ENCODE measurements around the gene MSX2.

MSX2 gene

GRCh38 chr5:174744896-174745295 lies 20.5 kb downstream of the MSX2 start:
- H3K27me3 ChIP-seq, result peaks cover 0 to 33% of the 10 kb centered on the region in 2 donors

DNA sequence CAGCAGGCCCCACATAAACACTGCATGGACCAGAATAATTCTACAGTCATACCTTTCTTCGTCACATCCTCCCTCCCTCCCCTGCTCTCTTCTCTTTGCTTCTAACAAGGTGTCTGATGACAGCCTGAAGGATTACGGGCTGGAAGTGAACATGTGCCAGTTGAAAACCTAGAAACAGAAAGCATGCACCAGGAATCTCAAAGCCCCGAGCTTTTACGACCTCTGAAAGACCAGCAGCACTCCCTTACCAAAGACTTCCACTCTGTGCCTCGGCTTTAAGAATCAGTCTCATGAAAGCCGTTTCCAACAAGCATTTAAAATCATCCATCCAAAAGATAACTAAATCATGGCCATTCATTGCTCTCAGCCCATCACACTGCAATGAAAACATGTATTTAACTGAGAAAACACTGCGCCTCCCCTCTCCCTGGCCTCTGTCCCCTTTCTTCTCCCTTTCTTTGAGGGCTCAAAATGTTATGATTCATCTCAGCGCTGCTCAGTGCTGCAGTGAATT lies 21.3 kb downstream of the MSX2 start:
- Histone ChIP-seq H3K36me3 (no peaks in the 10 kb centered on the region), H3K4me3 (no peak overlapping the region), H3K27ac (no peak overlapping the region), H3K4me1 (no peaks in the 10 kb centered on the region), H3K9me3 (no peaks in the 10 kb centered on the region), H3K27me3 (peaks cover 0 to 37% of the 10 kb centered on the region in 2 donors)
- intact Hi-C loops (cut with DNase I; ENCODE audit: low total_unique reads), result no loop called here
- TF ChIP-seq, protein P1, sequence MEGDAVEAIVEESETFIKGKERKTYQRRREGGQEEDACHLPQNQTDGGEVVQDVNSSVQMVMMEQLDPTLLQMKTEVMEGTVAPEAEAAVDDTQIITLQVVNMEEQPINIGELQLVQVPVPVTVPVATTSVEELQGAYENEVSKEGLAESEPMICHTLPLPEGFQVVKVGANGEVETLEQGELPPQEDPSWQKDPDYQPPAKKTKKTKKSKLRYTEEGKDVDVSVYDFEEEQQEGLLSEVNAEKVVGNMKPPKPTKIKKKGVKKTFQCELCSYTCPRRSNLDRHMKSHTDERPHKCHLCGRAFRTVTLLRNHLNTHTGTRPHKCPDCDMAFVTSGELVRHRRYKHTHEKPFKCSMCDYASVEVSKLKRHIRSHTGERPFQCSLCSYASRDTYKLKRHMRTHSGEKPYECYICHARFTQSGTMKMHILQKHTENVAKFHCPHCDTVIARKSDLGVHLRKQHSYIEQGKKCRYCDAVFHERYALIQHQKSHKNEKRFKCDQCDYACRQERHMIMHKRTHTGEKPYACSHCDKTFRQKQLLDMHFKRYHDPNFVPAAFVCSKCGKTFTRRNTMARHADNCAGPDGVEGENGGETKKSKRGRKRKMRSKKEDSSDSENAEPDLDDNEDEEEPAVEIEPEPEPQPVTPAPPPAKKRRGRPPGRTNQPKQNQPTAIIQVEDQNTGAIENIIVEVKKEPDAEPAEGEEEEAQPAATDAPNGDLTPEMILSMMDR (IDR thresholded peaks at IDR 0.05), result no peak
- DNase-seq, result no peak

More at GRCh38 chr5:174744896-174745295, 20.5 kb downstream of the MSX2 start:
- intact Hi-C loops (cut with DNase I; ENCODE audit: low total_unique reads), result no loop called here
- Histone ChIP-seq H3K27ac (no peak overlapping the region), H3K4me3 (no peak overlapping the region), H3K9me3 (no peaks in the 10 kb centered on the region), H3K36me3 (no peaks in the 10 kb centered on the region), H3K4me1 (no peaks in the 10 kb centered on the region)
- TF ChIP-seq, protein P1 (IDR thresholded peaks at IDR 0.05), result no peak
- DNase-seq, result no peak

DNA sequence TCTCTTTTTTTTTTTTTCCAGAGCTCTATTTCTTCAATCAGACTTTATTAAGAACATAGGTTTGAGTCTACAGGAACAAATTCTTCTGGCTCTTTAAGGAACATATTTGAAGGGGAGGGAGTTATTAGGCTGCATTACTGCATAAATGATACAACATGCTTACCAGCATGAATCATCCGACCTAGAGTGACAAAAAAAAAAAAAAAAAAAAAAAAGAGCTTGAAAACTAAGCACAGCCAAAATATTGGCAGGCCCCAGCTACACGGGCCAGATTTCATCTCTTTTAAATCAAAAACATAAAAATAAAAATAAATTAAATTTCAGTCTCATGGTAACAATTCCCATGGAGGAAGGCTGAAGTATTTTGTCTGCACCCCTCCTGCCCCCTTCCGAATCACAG lies 26.3 kb downstream of the MSX2 start:
- Histone ChIP-seq H3K27ac (no peak overlapping the region), H3K4me3 (peak overlapping the region; percentile 38 to 39), H3K36me3 (no peaks in the 10 kb centered on the region), H3K27me3 (peaks cover 0 to 52% of the 10 kb centered on the region in 2 donors), H3K4me1 (peaks cover 0 to 11% (median 10%) of the 10 kb centered on the region in 4 donors), H3K9me3 (no peaks in the 10 kb centered on the region)
- DNase-seq, result no peak
- intact Hi-C loops (cut with DNase I; ENCODE audit: low total_unique reads), result no loop called here
- TF ChIP-seq, protein P1 (IDR thresholded peaks at IDR 0.05), result no peak

- intact Hi-C loops (cut with DNase I; ENCODE audit: low total_unique reads), result no loop called here
- Histone ChIP-seq H3K4me3 (peak overlapping the region; percentile 38 to 39), H3K27ac (no peak overlapping the region), H3K36me3 (no peaks in the 10 kb centered on the region), H3K9me3 (no peaks in the 10 kb centered on the region), H3K27me3 (peaks cover 0 to 50% of the 10 kb centered on the region in 2 donors), H3K4me1 (peaks cover 0 to 11% (median 10%) of the 10 kb centered on the region in 4 donors)
- no peak for DNase-seq
- TF ChIP-seq, protein P1 (IDR thresholded peaks at IDR 0.05), result no peak
These were observed 27.0 kb downstream of the MSX2 start for GRCh38 chr5:174751154-174752000.

- TF ChIP-seq, protein P1 (IDR thresholded peaks at IDR 0.05), result no peak
- Histone ChIP-seq H3K4me1 (peaks cover 0 to 11% (median 10%) of the 10 kb centered on the region in 4 donors), H3K27ac (no peak overlapping the region), H3K36me3 (no peaks in the 10 kb centered on the region), H3K27me3 (peaks cover 0 to 46% of the 10 kb centered on the region in 2 donors), H3K4me3 (no peak overlapping the region), H3K9me3 (no peaks in the 10 kb centered on the region)
- no peak for DNase-seq
- intact Hi-C loops (cut with DNase I; ENCODE audit: low total_unique reads), result no loop called here
These were observed 27.7 kb downstream of the MSX2 start for GRCh38 chr5:174752121-174752520.
